ENCODE results near the gene PPP1CB. TPM values are rescaled to one million over a fixed set of nuclear protein-coding genes. Genes with fewer than 3 reads are reported as not detected.

The PPP1CB gene
- total RNA-seq, 1 donor from 2014 or later = 272 TPM

- intact Hi-C loops (cut with micrococcal nuclease) = no loop called here
- no peak for DNase-seq (ENCODE audit: low spot score)
- no peaks in the 10 kb centered on the region for H3K27me3 Mint-ChIP-seq (ENCODE audit: low read depth)
Measured at GRCh38 chr2:28748176-28748575, 3.5 kb upstream of the PPP1CB start.

GRCh38 chr2:28748941-28749340, 2.7 kb upstream of the PPP1CB start:
- no peak for DNase-seq (ENCODE audit: low spot score)
- intact Hi-C loops (cut with micrococcal nuclease) = no loop called here
- H3K36me3 Mint-ChIP-seq (ENCODE audit: low read depth) = peaks cover 22% of the 10 kb centered on the region
- no peaks in the 10 kb centered on the region for H3K27me3 Mint-ChIP-seq (ENCODE audit: low read depth)
- no peak overlapping the region for H3K4me3 Mint-ChIP-seq (ENCODE audit: low read depth)
- H3K27ac Mint-ChIP-seq = no peak overlapping the region
- H3K9me3 Mint-ChIP-seq = no peaks in the 10 kb centered on the region
- peaks cover 30% of the 10 kb centered on the region for H3K4me1 Mint-ChIP-seq (ENCODE audit: low read depth)

More at GRCh38 chr2:28748176-28748575, 3.5 kb upstream of the PPP1CB start:
- Mint-ChIP-seq H3K9me3 (no peaks in the 10 kb centered on the region), H3K4me3 (ENCODE audit: low read depth) (no peak overlapping the region), H3K4me1 (ENCODE audit: low read depth) (peaks cover 30% of the 10 kb centered on the region), H3K27ac (peak overlapping the region; percentile 21), H3K36me3 (ENCODE audit: low read depth) (peaks cover 19% of the 10 kb centered on the region)

- intact Hi-C loops (cut with micrococcal nuclease) = no loop called here
- H3K9me3 Mint-ChIP-seq = no peaks in the 10 kb centered on the region
- no peak overlapping the region for H3K4me3 Mint-ChIP-seq (ENCODE audit: low read depth)
- H3K27me3 Mint-ChIP-seq (ENCODE audit: low read depth) = no peaks in the 10 kb centered on the region
- peaks cover 33% of the 10 kb centered on the region for H3K4me1 Mint-ChIP-seq (ENCODE audit: low read depth)
- peak overlapping the region; percentile 96 for H3K27ac Mint-ChIP-seq
- DNase-seq (ENCODE audit: low spot score) = no peak
- H3K36me3 Mint-ChIP-seq (ENCODE audit: low read depth) = peaks cover 25% of the 10 kb centered on the region
Measured at GRCh38 chr2:28749526-28749925, 2.1 kb upstream of the PPP1CB start.

GRCh38 chr2:28750316-28751251, 1.0 kb upstream of the PPP1CB start:
- DNase-seq (ENCODE audit: low spot score) = peak; percentile 23
- Mint-ChIP-seq H3K9me3 (no peaks in the 10 kb centered on the region), H3K27ac (peak overlapping the region; percentile 96), H3K27me3 (ENCODE audit: low read depth) (no peaks in the 10 kb centered on the region), H3K36me3 (ENCODE audit: low read depth) (peaks cover 36% of the 10 kb centered on the region), H3K4me3 (ENCODE audit: low read depth) (peak overlapping the region; percentile 90), H3K4me1 (ENCODE audit: low read depth) (peaks cover 40% of the 10 kb centered on the region)
- intact Hi-C loops (cut with micrococcal nuclease) = loop anchor here (1.0 to 2.0 kb wide), 3 partner anchors 69 to 135 kb away; no protein-coding TSS in a partner anchor

GRCh38 chr2:28751956-28752630, 463 bp downstream of the PPP1CB start:
- Mint-ChIP-seq H3K4me1 (ENCODE audit: low read depth) (peaks cover 50% of the 10 kb centered on the region), H3K27me3 (ENCODE audit: low read depth) (no peaks in the 10 kb centered on the region), H3K27ac (peak overlapping the region; percentile 96), H3K4me3 (ENCODE audit: low read depth) (peak overlapping the region; percentile 90), H3K36me3 (ENCODE audit: low read depth) (peaks cover 46% of the 10 kb centered on the region), H3K9me3 (no peaks in the 10 kb centered on the region)
- peak; percentile 36 for DNase-seq (ENCODE audit: low spot score)
- intact Hi-C loops (cut with micrococcal nuclease) = loop anchor here (1.0 to 2.0 kb wide), 4 partner anchors 71 to 137 kb away; partner anchors contain the start of gene TRMT61B

GRCh38 chr2:28752631-28753376, 1.2 kb downstream of the PPP1CB start:
- Mint-ChIP-seq H3K36me3 (ENCODE audit: low read depth) (peaks cover 51% of the 10 kb centered on the region), H3K27me3 (ENCODE audit: low read depth) (no peaks in the 10 kb centered on the region), H3K4me1 (ENCODE audit: low read depth) (peaks cover 53% of the 10 kb centered on the region), H3K4me3 (ENCODE audit: low read depth) (peak overlapping the region; percentile 90), H3K27ac (peak overlapping the region; percentile 96), H3K9me3 (no peaks in the 10 kb centered on the region)
- DNase-seq (ENCODE audit: low spot score) = no peak
- intact Hi-C loops (cut with micrococcal nuclease) = loop anchor here (1.0 to 2.0 kb wide), 3 partner anchors 118 to 186 kb away; partner anchors contain the start of gene TRMT61B

GRCh38 chr2:28754321-28754720, 2.7 kb downstream of the PPP1CB start:
- no peaks in the 10 kb centered on the region for H3K9me3 Mint-ChIP-seq
- peaks cover 56% of the 10 kb centered on the region for H3K36me3 Mint-ChIP-seq (ENCODE audit: low read depth)
- H3K4me3 Mint-ChIP-seq (ENCODE audit: low read depth) = peak overlapping the region; percentile 57
- DNase-seq (ENCODE audit: low spot score) = no peak
- H3K27ac Mint-ChIP-seq = no peak overlapping the region
- H3K27me3 Mint-ChIP-seq (ENCODE audit: low read depth) = no peaks in the 10 kb centered on the region
- H3K4me1 Mint-ChIP-seq (ENCODE audit: low read depth) = peaks cover 49% of the 10 kb centered on the region
- intact Hi-C loops (cut with micrococcal nuclease) = no loop called here

- Mint-ChIP-seq H3K36me3 (ENCODE audit: low read depth) (peaks cover 56% of the 10 kb centered on the region), H3K4me1 (ENCODE audit: low read depth) (peaks cover 38% of the 10 kb centered on the region), H3K27me3 (ENCODE audit: low read depth) (no peaks in the 10 kb centered on the region), H3K27ac (peak overlapping the region; percentile 31), H3K4me3 (ENCODE audit: low read depth) (peak overlapping the region; percentile 6), H3K9me3 (no peaks in the 10 kb centered on the region)
- intact Hi-C loops (cut with micrococcal nuclease) = no loop called here
- no peak for DNase-seq (ENCODE audit: low spot score)
Measured at GRCh38 chr2:28755421-28755820, 3.8 kb downstream of the PPP1CB start.

GRCh38 chr2:28758459-28758858, 6.8 kb downstream of the PPP1CB start:
- Mint-ChIP-seq H3K4me1 (ENCODE audit: low read depth) (peaks cover 40% of the 10 kb centered on the region), H3K27ac (no peak overlapping the region), H3K36me3 (ENCODE audit: low read depth) (peaks cover 65% of the 10 kb centered on the region), H3K9me3 (no peaks in the 10 kb centered on the region), H3K27me3 (ENCODE audit: low read depth) (no peaks in the 10 kb centered on the region), H3K4me3 (ENCODE audit: low read depth) (no peak overlapping the region)
- DNase-seq (ENCODE audit: low spot score) = no peak
- intact Hi-C loops (cut with micrococcal nuclease) = no loop called here

GRCh38 chr2:28761420-28761819, 9.8 kb downstream of the PPP1CB start:
- Mint-ChIP-seq H3K4me1 (ENCODE audit: low read depth) (peaks cover 37% of the 10 kb centered on the region), H3K27ac (peak overlapping the region; percentile 28), H3K9me3 (no peaks in the 10 kb centered on the region), H3K36me3 (ENCODE audit: low read depth) (peaks cover 63% of the 10 kb centered on the region), H3K27me3 (ENCODE audit: low read depth) (no peaks in the 10 kb centered on the region), H3K4me3 (ENCODE audit: low read depth) (no peak overlapping the region)
- DNase-seq (ENCODE audit: low spot score) = no peak
- intact Hi-C loops (cut with micrococcal nuclease) = no loop called here

- Mint-ChIP-seq H3K36me3 (ENCODE audit: low read depth) (peaks cover 59% of the 10 kb centered on the region), H3K9me3 (no peaks in the 10 kb centered on the region), H3K27me3 (ENCODE audit: low read depth) (no peaks in the 10 kb centered on the region), H3K4me3 (ENCODE audit: low read depth) (no peak overlapping the region), H3K4me1 (ENCODE audit: low read depth) (peaks cover 36% of the 10 kb centered on the region), H3K27ac (no peak overlapping the region)
- intact Hi-C loops (cut with micrococcal nuclease) = no loop called here
- DNase-seq (ENCODE audit: low spot score) = no peak
Measured at GRCh38 chr2:28764909-28765711, 13.5 kb downstream of the PPP1CB start.

- peaks cover 59% of the 10 kb centered on the region for H3K36me3 Mint-ChIP-seq (ENCODE audit: low read depth)
- no peaks in the 10 kb centered on the region for H3K9me3 Mint-ChIP-seq
- intact Hi-C loops (cut with micrococcal nuclease) = no loop called here
- H3K27me3 Mint-ChIP-seq (ENCODE audit: low read depth) = no peaks in the 10 kb centered on the region
- H3K27ac Mint-ChIP-seq = no peak overlapping the region
- H3K4me3 Mint-ChIP-seq (ENCODE audit: low read depth) = no peak overlapping the region
- no peak for DNase-seq (ENCODE audit: low spot score)
- H3K4me1 Mint-ChIP-seq (ENCODE audit: low read depth) = peaks cover 39% of the 10 kb centered on the region
Measured at GRCh38 chr2:28766070-28766469, 14.4 kb downstream of the PPP1CB start.
